NB4 (cell line): Measurements from ENCODE around the gene SLCO3A1.

Experiments used
- POLR2A ChIP-seq: IDR thresholded peaks from 2 replicates; pipeline ENCODE4 v1.6.1; 2011; ENCODE audit warnings: mild to moderate bottlenecking; ENCODE audit not compliant: insufficient read length; ENCODE audit errors: extremely low read depth
- TF ChIP-seq, protein P1 (sequence below): IDR thresholded peaks from one replicate; pipeline ENCODE4 v1.5.1; 2012; ENCODE audit warnings: low read depth, low read length
- TF ChIP-seq, protein P2 (sequence below): IDR thresholded peaks from 2 replicates; pipeline ENCODE4 v1.6.1; 2011; ENCODE audit warnings: low read depth, low read length

DNA sequence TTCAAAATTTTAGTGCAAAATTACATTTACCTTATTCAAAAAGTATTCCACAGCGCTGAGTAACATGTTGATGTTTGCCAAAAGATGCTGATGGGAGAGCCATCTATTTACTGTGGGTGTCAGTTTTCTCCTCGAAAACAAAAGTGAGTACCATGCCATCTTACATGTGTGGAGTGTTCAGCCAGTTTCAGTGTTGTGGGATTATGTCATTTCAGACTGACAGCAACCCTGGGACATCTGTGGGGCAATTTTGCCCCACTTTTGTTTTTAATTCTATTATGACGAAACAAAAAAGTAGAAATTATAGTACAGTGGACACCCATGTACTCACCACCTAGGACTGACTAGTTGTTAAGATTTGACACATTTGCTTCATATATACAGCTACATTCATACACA is 19.6 kb downstream of the SLCO3A1 start:
- no peak for TF ChIP-seq POLR2A
- TF ChIP-seq, protein P1, sequence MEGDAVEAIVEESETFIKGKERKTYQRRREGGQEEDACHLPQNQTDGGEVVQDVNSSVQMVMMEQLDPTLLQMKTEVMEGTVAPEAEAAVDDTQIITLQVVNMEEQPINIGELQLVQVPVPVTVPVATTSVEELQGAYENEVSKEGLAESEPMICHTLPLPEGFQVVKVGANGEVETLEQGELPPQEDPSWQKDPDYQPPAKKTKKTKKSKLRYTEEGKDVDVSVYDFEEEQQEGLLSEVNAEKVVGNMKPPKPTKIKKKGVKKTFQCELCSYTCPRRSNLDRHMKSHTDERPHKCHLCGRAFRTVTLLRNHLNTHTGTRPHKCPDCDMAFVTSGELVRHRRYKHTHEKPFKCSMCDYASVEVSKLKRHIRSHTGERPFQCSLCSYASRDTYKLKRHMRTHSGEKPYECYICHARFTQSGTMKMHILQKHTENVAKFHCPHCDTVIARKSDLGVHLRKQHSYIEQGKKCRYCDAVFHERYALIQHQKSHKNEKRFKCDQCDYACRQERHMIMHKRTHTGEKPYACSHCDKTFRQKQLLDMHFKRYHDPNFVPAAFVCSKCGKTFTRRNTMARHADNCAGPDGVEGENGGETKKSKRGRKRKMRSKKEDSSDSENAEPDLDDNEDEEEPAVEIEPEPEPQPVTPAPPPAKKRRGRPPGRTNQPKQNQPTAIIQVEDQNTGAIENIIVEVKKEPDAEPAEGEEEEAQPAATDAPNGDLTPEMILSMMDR = no peak
- TF ChIP-seq, protein P2, sequence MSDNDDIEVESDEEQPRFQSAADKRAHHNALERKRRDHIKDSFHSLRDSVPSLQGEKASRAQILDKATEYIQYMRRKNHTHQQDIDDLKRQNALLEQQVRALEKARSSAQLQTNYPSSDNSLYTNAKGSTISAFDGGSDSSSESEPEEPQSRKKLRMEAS = no peak
